Activated gamma-delta T cell (primary cell): ENCODE results near the gene GFPT2.

Experiments
- DNase-seq: peaks from one replicate; lab custom pipeline; 2025; lab: John Stamatoyannopoulos, UW

GFPT2 gene

DNA sequence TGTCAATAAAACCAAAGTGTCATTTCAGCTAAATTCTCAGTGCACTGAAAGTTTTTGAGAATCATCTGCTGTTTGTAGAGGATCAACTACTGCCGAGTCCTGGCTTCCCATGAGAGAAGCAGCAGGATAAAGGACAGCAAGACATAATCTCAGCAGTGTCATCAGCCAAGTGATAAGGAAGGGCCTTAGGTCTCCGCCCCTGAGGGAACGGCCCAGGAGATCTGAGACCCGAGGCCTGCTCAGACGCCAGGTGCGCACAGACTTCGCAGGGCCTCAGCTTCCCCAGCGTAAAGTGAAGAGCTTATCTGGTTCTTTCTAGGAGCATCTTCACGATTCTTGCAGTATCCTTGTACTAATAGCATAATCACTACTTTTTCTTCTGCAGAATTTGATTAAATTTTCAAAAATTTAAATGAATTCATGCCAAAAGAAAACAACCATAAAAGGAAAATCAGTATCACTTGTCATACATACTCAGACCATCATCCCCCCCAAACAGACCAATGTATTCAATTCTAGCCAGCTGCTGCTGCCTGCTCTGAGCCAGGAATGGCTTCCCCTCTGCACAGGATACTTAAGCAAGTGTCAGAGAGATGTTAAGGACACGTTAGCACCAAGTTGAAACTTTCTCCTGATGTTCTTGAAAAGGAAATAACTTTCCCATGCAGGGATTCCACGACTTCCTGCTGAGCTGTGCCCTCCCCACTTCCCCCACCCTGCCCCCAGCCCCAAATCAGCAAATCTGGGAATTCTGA is 2.2 kb downstream of the GFPT2 start:
- no peak for DNase-seq

DNA sequence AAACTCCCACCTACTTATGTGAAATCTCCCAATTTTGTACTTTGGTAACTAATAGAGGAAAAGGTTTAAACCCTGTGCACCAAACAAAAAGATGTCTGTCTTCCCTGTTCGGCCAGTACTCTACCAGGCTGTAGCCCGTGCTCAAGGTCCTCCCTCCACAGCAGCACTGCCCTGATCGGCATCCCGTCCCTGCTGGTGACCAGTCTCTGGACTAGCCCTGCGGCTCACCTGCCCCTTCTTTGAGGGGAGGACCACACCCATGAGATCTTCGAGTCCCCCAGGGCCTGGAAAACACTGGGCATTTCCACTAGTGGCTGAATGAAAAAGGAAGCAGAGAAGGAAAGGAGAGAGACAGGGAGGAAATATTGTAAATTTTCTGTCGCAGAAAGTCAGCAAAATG is 2.8 kb downstream of the GFPT2 start:
- no peak for DNase-seq

DNA sequence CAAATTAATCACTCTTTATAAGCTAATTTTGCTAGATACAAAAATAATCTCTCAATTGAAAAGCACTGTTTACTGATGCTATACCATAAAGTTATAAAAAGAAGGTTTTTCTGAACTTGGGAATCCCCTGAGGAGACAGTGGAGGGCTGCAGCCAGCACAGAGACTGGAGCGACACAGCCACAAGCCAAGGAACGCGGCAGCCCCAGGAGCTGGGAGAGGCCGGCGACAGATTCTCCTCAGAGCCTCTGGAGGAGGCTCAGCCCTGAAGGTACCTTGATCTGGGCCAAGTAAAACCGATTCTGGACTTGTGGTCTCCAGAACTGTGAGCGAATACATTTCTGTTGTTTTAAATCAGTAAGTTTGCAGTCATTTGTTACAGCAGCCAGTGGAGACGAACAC is 3.7 kb downstream of the GFPT2 start:
- DNase-seq, result no peak

DNA sequence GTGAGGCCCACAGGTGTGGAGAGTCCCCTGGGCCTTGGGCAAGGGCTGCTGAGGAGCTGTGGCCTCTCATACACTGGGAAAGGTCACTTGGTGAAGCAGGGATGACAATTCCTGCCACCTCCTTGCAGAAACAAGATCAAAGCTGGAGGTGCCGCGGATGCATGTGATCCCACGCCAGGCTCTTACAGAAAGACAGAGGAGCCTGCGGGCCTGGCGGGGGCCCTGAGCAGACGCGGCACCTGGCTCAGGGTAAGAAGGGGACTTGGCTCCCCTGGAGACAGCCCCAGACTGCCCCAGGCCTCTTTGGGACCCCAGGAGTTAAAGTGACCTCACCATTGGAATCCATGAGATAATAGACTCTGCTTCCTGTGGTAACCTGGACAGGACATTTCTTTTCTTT is 4.8 kb downstream of the GFPT2 start:
- no peak for DNase-seq

DNA sequence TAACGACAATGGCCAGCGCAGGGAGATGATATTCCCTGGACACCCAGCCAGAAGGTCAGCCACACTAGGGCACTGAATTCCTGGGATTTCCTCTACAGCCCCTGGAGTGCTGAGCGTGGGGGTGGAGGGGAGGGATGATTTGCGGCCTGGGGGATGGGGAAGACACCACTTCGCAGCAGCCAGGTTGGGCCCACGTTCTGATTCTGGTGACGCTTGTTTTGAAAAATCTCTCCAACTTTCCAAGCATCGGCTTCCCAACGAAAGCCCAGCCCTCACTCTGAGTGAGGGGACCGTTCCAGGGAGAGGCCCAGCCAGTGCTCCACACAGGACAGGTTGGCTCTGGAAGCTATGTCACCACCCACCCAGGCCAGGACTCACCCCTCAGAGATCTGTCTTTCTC is 5.4 kb downstream of the GFPT2 start:
- no peak for DNase-seq

DNA sequence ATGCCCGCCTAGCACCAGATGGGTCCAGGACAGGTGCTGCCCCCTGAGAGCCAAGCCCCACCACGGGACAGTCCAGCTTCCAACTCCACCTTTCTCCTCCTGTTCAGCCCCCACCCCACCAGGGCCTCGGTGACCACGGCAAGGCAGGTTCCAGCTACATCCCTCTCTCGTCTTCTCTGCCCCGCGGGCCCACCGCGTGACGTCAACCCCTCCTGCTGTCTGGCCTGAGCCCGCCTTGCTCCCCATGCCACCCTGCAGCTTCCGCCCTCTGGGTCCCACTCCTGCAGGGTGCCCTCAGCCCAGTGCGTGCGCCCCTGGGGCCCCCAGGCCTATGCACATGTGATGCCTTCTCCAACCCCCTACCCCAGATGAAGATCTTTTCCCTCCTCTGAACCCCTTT is 6.8 kb downstream of the GFPT2 start:
- DNase-seq, result no peak

DNA sequence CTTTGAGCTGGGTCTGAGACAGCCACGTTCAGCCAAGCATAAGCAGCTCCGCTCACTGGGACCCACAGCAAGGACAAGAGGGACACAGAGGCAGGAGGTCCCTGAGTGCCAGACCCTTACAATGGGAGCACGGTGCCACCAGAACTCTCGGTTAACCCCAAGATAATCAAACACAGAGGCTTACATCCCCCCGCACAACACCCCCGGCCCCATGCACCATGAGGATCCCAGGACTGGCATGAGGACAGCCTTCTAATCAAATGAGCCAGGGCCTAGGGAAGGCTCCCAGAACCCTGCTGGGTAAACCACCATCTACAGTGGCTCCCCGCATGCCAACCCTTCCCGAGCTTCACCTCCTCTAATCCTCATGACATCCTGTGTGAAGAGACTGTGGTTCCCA is 7.4 kb downstream of the GFPT2 start:
- no peak for DNase-seq

DNA sequence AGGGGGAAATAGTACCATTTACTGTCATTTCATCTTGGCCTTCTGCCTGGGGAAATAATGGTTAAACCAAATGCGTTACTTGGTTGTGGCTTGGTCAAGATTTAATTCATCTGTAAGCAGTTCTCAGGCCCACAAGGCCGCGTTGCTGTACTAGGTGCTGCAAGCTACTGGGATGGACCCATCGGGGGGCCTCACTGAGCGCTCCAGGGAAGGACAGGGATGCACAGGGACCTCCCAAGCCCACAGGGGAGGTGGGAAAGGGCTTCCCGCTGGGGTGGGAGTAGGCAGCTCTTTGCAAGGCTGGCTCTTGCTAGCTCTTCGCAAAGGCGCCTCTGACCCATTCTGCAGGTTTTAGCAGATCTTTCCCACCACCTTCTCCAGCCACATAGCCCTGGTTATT is 8.0 kb downstream of the GFPT2 start:
- DNase-seq, result no peak

DNA sequence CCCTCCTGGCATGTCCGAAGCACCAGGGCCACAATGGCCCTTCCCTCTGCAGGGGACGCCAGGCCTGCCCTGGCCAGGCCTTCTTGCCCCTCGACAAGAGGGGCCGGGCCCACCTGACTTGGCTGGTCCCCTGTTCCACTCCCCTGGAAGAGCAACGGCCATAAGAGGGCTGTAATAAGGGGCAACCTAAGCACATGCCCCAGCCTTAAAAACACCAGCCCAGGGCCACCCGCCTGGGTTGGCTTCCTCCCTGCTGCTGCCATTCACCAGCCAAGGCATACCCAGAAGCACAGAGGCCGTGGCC is 8.5 kb downstream of the GFPT2 start:
- no peak for DNase-seq

DNA sequence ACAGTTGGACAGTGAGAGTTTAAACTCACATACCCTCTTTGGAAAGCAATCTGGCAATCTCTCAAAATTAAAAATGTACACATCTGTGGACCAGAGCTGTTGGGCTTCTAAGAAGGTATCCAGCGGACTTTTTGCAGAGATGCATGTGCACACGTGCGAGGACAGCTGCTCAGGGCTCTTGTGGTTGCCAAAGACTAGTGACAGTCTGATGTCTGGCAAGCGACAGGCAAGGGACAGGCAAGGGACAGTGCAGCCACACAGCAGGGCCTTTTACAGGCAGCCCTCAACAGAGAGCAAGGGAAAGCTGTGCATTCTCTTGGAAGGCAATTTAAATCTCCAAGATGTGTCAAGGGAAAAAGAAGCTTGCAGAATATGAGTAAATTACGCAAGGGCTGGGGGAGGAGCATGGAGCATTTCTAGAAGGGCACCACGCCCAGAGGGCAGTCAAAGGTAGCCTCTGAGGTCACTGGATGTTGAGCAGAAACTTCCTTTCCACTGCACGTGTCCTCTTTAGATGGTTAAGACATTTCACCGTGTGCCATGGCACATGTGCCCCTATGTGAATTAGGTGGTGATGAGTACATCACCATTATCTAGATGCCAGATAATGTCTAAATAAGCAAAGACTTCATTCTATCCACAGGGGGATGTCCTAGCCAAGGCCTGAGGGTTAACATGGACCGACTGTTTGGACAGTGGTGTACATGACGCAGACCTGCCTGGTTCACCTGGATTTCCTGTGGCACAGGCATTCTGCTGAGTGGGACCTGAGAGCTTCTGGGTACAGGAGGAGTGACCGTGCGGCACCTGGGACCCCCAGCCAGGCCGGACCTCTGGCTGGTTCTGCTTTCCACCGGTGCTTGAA is 9.1 kb downstream of the GFPT2 start:
- DNase-seq, result no peak

DNA sequence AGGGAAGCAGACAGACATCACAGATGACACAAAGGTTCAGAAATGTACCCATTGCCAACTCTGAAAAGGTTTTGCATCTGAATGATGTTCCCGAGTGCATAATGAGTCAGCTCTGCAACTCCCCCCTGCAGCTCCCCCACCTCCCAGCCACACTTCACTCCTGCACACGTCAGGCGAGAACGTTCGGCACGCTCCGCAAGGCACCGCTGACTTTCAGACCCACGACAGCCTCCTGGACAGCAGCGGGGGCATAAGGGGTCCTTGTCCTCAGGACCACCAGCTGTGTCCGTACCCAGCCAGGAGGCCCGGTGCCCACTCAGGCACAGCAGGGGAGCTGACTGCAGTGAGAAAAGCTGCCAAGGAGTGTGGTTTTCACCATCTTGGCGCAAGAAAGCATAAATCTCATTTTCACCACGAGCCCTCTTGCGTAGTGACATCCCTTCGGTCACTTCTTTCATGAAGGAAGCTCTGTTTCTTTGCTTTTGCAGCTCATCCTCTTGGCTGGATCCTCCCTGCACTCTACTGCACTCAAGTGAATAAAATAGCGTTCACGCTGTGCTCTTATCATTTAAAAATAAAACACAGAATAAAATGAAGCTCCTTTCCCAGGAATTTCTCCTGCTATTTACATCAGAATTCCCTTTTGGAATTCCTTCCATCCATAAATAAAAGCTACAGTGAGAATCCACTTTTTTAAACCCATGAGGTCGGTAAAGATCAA is 9.9 kb downstream of the GFPT2 start:
- DNase-seq, result no peak

DNA sequence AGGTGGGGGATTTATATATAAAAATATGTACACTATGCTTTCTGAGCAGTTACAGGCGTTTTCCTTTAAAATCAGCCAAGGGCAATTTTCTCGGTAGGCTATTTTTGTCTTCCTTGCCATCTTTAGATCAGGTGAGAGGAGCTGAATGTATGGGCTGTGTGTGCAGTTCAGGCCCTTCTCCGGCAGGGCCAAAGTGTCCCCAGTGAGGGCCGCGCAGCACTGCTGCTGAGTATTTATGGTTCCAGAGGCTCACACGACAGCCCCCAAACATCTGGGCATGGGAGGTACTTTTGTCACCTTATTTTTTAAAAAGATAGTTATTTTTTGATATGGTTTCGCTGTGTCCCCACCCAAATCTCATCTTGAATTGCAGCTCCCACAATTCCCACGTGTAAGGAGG is 11.5 kb downstream of the GFPT2 start:
- no peak for DNase-seq

DNA sequence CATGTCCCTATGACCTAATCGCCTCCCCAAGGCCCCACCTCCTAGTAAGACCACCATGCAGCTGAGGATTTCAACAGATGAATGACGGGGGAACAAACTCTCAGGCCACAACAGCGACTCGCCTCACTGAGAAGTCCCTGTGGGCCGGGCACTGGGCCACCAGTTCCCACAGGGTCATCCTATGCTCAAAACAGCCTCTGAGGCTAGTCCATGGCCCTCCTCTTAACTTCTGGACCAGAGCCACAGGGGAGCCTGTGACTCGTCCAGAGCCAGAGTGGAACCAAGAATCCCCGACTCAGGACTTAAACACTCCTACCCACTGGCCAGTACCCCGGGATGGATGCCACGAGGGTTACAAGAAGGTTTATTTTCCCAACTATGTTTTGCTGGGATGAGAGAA is 12.3 kb downstream of the GFPT2 start:
- DNase-seq, result no peak

DNA sequence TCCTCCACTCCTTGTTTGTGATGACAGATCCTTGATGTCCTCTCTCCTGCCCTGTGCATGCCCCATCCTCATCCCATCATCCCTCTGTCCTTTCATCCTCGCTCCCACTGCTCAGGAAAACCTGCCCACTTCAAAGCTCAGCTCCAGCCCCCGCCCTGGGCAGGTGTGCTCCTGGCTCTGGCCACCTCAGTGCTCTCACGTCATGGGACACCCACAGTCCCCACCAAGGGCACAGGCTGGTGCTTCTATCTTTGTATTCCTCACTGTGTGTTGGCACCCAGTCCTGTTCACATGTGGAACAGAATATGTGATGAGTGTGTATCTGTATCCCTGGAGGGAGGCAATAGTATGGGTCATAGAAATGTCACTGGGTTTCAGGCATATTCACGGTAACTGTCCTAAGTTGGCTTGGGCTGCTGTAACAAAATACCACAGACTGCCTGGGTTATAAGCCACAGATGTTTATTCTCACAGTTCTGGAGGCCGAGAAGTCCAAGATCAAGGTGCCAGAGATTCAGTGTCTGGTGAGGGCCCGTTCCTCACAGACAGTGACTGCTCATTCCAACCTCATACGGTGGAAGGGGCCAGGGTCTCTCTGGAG is 13.5 kb downstream of the GFPT2 start:
- DNase-seq, result no peak

DNA sequence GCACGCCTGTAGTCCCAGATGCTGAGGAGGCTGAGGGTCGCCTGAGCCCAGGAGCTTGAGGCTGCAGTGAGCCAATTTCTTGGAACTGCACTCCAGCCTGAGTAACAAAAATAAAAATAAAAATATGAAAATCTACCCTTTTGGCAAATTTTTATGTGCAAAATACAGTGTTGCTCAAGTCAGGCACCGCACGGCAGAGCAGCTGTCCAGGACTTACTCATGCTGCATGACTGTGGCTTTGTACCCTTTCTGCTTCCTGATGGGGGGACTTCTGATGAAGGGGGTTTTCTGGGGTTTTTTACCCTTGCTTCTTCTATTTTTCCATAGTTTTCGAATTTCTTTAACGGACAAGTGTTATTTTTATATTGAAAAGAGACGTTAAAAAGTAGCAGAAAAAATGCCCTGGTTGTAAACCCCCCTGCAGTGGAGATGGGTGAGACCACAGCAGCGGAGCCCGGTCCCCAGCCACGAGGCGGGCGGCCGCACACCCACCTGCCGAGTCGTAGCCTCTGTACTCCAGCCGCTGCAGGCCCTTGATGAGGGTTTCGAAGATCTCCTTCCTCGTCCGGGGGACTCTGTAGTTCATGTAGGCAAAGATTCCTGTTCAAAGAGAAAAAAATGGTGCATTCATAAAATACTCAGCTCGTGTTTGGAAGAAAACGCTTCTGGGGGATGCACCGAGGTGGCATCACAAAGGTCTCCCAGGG is 15.0 kb downstream of the GFPT2 start:
- DNase-seq, result no peak

DNA sequence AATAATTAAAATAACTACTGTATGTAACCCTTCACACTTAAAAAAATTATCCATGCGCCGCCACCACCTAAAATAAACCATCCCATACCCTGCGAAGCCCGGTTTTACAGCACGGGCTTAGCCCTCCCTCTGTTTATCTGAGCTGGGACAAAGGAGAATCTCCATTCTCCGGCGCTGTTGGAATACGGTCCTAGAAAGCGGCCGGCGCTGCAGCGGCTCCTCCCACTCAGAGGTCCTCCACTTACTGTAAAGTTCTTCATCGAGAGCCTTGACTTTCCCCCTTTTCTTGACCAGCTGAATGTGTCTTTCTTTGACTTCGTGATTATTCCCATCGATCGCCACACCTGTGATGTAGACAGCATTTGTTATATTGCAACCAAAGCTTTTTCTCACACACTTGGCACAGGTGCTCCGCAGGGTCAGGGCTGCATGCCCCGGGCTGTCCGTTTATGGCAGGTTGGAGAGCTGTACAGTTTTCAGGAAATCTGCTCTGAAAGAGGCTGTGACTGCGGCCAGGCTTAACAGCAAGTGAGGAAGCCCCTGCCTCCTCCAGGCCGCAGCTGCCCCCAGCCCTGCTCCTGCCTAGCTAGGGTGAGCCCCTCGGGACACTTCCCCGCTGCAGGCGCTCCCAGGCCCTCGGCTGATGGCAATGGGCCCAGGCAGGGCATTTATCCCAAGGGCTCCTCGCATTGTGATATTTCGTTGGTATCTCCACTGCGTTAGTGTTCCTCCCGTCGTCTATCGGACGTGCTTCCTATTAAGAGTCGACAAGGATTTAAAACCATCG is 16.7 kb downstream of the GFPT2 start:
- no peak for DNase-seq

DNA sequence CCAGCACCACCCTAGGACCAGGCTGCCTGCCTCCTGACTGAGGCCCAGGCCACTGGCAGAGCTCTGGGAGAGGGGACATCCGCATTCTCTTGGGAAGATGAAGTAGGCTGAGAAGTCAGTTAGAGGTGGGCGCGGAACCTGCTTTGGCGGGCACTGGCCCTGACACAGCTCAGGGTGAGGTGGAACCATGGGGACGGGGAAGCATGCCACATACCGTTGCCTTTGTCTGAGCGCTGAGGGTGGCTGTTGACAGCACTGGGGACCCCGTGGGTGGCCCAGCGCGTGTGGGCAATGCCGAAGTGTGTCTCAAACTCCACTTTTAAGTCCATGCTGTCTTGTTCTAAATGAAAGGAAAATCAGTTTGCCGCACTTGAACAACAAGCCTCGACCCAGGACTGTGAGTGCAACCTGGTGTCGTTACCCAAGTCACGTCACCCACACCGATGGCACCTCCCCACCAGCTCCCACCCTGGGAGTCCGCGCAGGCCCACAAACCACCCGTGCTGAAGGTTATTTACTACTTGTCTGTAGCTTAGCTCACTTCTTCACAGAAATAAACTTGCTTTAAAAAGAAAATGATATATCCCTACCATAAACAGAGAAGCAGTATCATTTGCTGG is 17.4 kb downstream of the GFPT2 start:
- no peak for DNase-seq

DNA sequence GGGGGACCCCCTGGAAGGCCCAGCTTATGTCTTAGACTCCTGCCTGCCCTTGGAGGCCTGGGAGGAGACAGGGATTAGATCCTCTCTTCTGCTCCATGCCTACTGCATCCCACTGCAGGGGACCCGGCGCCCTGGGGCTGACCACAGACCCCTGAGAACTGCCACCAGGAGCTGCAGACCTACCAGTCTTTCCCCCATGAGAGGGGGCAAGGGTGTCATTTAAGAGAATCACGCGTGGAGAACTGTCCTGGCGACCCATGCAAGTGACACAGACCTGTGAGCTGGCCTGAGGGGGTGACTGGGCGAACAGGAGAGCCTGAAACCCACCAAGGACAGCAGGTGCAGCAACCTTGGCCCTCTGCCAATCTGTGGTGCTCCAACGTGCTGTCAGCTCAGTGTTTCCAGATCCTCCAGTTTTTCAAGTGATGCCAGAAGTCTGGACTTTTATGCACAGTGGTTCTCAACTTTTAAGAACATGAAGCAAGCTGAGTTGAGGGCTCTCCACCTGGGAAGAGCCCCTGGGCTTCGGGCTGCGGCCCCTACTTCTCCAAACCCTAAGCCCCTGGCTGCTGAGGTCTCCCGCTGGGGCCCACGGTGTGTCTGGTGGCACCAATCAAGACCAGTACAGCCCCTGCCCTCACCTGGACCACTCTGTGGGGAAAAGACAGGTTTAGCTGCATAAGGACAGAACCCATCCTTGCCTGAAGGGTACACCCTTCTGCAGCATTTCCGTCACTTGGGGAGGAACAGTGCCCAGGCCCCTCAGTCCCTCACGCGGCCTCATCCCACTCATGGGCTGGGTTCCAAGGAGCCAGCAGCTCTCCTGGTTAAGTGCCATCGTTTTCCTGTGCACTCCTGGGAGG is 18.2 kb downstream of the GFPT2 start:
- DNase-seq, result no peak

DNA sequence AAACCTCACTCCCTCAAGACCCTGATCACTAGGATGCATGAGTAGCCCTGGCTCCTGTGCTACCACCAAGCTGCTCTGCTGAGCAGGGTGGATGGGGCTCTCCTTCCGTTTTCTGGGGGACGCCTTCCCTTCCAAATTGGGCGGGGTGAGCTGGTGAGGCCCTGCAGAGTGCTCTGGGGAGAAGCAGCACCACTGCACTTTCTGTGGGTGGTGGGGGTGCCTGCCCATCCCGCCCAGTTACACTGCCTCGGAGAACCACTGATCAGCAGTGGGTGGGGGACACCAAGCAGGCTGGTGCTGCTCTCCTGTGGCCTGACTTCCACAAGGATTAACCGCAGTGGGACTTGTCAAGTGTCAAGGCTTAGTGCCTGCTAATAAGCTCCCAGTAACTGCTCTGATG is 19.0 kb downstream of the GFPT2 start:
- DNase-seq, result no peak

DNA sequence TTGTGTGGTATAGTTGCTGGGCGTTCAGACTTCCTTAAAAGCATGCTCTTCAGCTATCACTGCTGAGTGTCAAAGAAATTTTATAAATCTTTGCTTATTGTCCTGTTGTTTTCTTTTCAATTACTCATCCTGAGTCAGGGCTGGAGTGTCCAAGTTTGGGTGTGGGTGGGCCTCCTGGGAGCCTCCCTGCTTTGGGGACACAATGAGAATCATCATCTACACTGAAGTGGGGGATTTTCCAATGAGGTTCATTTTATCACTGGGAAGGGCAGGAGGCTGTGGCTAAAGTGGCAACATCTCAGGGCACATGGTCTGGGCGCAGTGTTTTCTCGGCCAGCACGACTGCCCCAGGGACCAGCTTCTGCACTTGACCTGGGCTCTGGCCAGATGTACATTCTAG is 19.5 kb downstream of the GFPT2 start:
- no peak for DNase-seq
